Lung (tissue), 13 donors: ENCODE results near the gene ANKRD55. TPM values are rescaled to one million over a fixed set of nuclear protein-coding genes. Genes with fewer than 3 reads are reported as not detected.
A peak's percentile ranks its signal among the peaks of the same experiment; 100 is the strongest.

ENCODE experiments used
- ATAC-seq: fragments of 200-7000 bp; cut with Tn5 transposase; one replicate; pipeline ENCODE4 v1.9.1; 2020; ENCODE audit warnings: moderate number of reproducible peaks; ENCODE audit not compliant: insufficient read depth, low FRiP score
- DNase-seq, 3 donors: peaks; one replicate each; pipeline ENCODE4 v3.0.0-alpha.2; 2013 to 2017
- H3K27ac ChIP-seq, 2 donors: one replicate each; pipeline ENCODE4 v1.5.1; 2013; ENCODE audit warnings: mild to moderate bottlenecking in 2 of 2, moderate library complexity in 2 of 2, control low read depth in 1 of 2, inconsistent platforms in 1 of 2, low read depth in 1 of 2, low read length in 1 of 2
- H3K27me3 ChIP-seq, 3 donors: one replicate each; pipeline ENCODE4 v1.5.1; 2013; ENCODE audit warnings: low read length in 2 of 3; ENCODE audit not compliant: control insufficient read depth in 3 of 3, insufficient read depth in 3 of 3
- H3K36me3 ChIP-seq, 4 donors: one replicate each; pipeline ENCODE4 v1.5.1; 2013; ENCODE audit warnings: low read length in 4 of 4, mild to moderate bottlenecking in 1 of 4, moderate library complexity in 1 of 4; ENCODE audit not compliant: control insufficient read depth in 4 of 4, insufficient read depth in 4 of 4
- H3K4me1 ChIP-seq, 5 donors: one replicate each; pipeline ENCODE4 v1.5.1; 2013; ENCODE audit warnings: low read length in 5 of 5, mild to moderate bottlenecking in 2 of 5, moderate library complexity in 1 of 5; ENCODE audit not compliant: control insufficient read depth in 5 of 5, insufficient read depth in 5 of 5
- H3K4me3 ChIP-seq: one replicate; pipeline ENCODE4 v1.5.1; 2013; ENCODE audit warnings: mild to moderate bottlenecking, control low read depth, moderate library complexity
- H3K9ac ChIP-seq, 2 donors: one replicate each; pipeline ENCODE4 v1.5.1; 2013; ENCODE audit warnings: low read length in 2 of 2, control low read depth in 1 of 2; ENCODE audit not compliant: insufficient read depth in 1 of 2
- H3K9me3 ChIP-seq, 4 donors: one replicate each; pipeline ENCODE4 v1.5.1; 2013; ENCODE audit warnings: low read length in 3 of 4, mild to moderate bottlenecking in 1 of 4, moderate library complexity in 1 of 4; ENCODE audit not compliant: control insufficient read depth in 4 of 4, insufficient read depth in 3 of 4
- WGBS, 2 donors: extraction: QIAGEN DNeasy Blood & Tissue Kit; methylation state at CpG; one replicate each; pipeline ENCODE4 v1.1.7; 2013; 5-methylcytosine and 5-hydroxymethylcytosine counted together
- polyA plus RNA-seq, 2 donors: library from polyadenylated mRNA; stranded (reverse); fragments of 200-250 nt; gene quantifications; one replicate each; pipeline ENCODE4 v1.2.1, GENCODE V29; 2013
- small RNA-seq: library from RNA; depleted of rRNA; stranded (forward); fragments of <200 nt; gene quantifications from one replicate; pipeline ENCODE3, GENCODE V24; 2014; ENCODE audit warnings: low replicate concordance
- total RNA-seq, 2 donors: library from RNA; depleted of rRNA in 1 of 2; stranded (reverse); fragments of >200 nt in 1 of 2; gene quantifications; one replicate each; pipeline ENCODE4 v1.2.1, GENCODE V29; 2014 to 2021
- TF ChIP-seq, protein P1 (sequence below): IDR thresholded peaks from 2 replicates; pipeline ENCODE4 v1.5.1; 2012; ENCODE audit warnings: mild to moderate bottlenecking; ENCODE audit errors: control extremely low read depth, extremely low read depth
- donor health status: control.
- donor health status: control.
- donor health status: Bipolar disorder and iron deficiency.
- donor health status: healthy.
- donor health status: DM: yes; HTN: yes; CAD: no.

ANKRD55 gene
- total and polyA plus RNA-seq, 4 donors, result 0.06 to 0.50 (median 0.28) TPM

GRCh38 chr5:56053363-56053762 lies 179.8 kb downstream of the ANKRD55 start:
- ATAC-seq, result no peak
- TF ChIP-seq, protein P1, sequence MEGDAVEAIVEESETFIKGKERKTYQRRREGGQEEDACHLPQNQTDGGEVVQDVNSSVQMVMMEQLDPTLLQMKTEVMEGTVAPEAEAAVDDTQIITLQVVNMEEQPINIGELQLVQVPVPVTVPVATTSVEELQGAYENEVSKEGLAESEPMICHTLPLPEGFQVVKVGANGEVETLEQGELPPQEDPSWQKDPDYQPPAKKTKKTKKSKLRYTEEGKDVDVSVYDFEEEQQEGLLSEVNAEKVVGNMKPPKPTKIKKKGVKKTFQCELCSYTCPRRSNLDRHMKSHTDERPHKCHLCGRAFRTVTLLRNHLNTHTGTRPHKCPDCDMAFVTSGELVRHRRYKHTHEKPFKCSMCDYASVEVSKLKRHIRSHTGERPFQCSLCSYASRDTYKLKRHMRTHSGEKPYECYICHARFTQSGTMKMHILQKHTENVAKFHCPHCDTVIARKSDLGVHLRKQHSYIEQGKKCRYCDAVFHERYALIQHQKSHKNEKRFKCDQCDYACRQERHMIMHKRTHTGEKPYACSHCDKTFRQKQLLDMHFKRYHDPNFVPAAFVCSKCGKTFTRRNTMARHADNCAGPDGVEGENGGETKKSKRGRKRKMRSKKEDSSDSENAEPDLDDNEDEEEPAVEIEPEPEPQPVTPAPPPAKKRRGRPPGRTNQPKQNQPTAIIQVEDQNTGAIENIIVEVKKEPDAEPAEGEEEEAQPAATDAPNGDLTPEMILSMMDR, result no peak
- Histone ChIP-seq H3K4me3 (no peak overlapping the region), H3K36me3 (no peaks in the 10 kb centered on the region), H3K9me3 (peaks cover 0 to 7% (median under 1%) of the 10 kb centered on the region in 4 donors), H3K9ac (no peak overlapping the region), H3K27ac (no peak overlapping the region), H3K4me1 (peaks cover 4 to 15% (median 7%) of the 10 kb centered on the region in 5 donors), H3K27me3 (no peaks in the 10 kb centered on the region)
- DNase-seq, result no peak
- WGBS, 2 donors, result 98% methylated on average over 4 of the region's 4 CpGs

GRCh38 chr5:56052735-56053134 lies 180.4 kb downstream of the ANKRD55 start:
- H3K27ac ChIP-seq, result no peak overlapping the region
- H3K4me3 ChIP-seq, result no peak overlapping the region
- WGBS, 2 donors, result 84 to 94% methylated on average over 1 of the region's 1 CpG
- TF ChIP-seq, protein P1, result no peak
- H3K36me3 ChIP-seq, result no peaks in the 10 kb centered on the region
- no peaks in the 10 kb centered on the region for H3K27me3 ChIP-seq
- DNase-seq (no peak), ATAC-seq (no peak)
- H3K9me3 ChIP-seq, result peaks cover 0 to 7% (median under 1%) of the 10 kb centered on the region in 4 donors
- no peak overlapping the region for H3K9ac ChIP-seq
- peaks cover 4 to 14% (median 7%) of the 10 kb centered on the region in 5 donors for H3K4me1 ChIP-seq

DNA sequence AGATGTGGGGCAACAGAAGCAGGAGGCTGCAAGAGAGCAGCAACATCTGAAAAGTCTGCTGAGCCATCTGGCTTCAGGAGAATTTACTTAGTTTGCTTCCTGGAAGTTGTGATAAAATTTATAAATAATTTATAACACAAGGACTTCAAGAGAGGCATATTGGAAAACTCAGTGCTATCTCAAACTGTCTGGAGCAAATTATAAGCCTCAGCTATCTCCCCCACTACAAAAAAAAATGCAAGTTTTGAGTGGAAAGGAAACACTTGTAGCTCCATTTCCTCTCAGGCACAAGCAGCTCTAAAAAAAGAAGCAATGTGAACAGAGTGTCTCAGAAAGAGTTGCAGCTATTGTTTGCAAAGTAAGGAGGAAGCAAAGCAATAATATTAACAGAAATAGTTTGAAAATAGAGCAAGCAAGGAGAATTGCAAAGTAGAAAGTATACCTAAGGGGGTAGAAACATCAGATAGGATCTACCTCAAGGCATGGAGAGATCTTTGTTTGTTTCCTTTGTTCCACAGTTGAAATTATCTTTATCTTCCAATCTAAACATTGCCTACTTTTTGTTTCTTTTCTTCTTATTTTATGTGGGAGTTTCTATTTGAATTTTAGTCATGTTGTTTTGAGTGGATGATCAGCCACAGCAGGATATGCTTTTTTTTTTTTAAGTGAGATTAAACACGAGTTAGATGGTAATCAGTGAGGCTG lies 182.4 kb downstream of the ANKRD55 start:
- H3K27ac ChIP-seq, result no peak overlapping the region
- peaks cover 4 to 14% (median 7%) of the 10 kb centered on the region in 5 donors for H3K4me1 ChIP-seq
- no peaks in the 10 kb centered on the region for H3K27me3 ChIP-seq
- H3K9me3 ChIP-seq, result peaks cover 0 to 7% (median under 1%) of the 10 kb centered on the region in 4 donors
- peak; percentile 70 for ATAC-seq
- H3K9ac ChIP-seq, result no peak overlapping the region
- no peaks in the 10 kb centered on the region for H3K36me3 ChIP-seq
- 0 to 10% methylated on average over 1 of the region's 1 CpG for WGBS, 2 donors
- peak in 2 of 3 donors; percentile 64 to 83 for DNase-seq
- H3K4me3 ChIP-seq, result no peak overlapping the region
- TF ChIP-seq, protein P1, result no peak

Small RNAs within 50 kb of the gene (small RNA-seq; reads per million reads assigned to genes)
- gene RNA5SP184, result not detected
- gene RNA5SP185, result not detected
- gene RNU6-299P, result not detected

Other genes with a start within 250 kb of the ANKRD55 start
- gene IL6ST, start 238.4 kb downstream of the ANKRD55 start, total RNA-seq, result 100 to 1,000 TPM; 319 to 377 TPM
- 10 to 100 TPM; 47.8 to 73.1 TPM for gene IL6ST, start 238.4 kb downstream of the ANKRD55 start, polyA plus RNA-seq